Endothelial cell (in vitro differentiated cells): ENCODE data around the gene EML2. TPM values are rescaled to one million over a fixed set of nuclear protein-coding genes. Genes with fewer than 3 reads are reported as not detected.

Source experiments
- DNase-seq: peaks from one replicate; pipeline ENCODE4 v3.0.0; 2021; ENCODE audit warnings: low spot score
- H3K27ac Mint-ChIP-seq: one replicate; pipeline ENCODE4 v1.8.0; 2021; ENCODE audit warnings: mixed read lengths, inconsistent platforms; ENCODE audit not compliant: unreplicated experiment
- H3K27me3 Mint-ChIP-seq: one replicate; pipeline ENCODE4 v1.8.0; 2021; ENCODE audit warnings: mild to moderate bottlenecking, moderate library complexity, mixed read lengths, inconsistent platforms; ENCODE audit not compliant: unreplicated experiment
- H3K36me3 Mint-ChIP-seq: one replicate; pipeline ENCODE4 v1.8.0; 2021; ENCODE audit warnings: mild to moderate bottlenecking, low read depth, mixed read lengths, inconsistent platforms; ENCODE audit not compliant: unreplicated experiment
- H3K4me1 Mint-ChIP-seq: one replicate; pipeline ENCODE4 v1.8.0; 2021; ENCODE audit warnings: mild to moderate bottlenecking, mixed read lengths, inconsistent platforms; ENCODE audit not compliant: unreplicated experiment
- H3K4me3 Mint-ChIP-seq: one replicate; pipeline ENCODE4 v1.8.0; 2021; ENCODE audit warnings: mild to moderate bottlenecking, mixed read lengths, inconsistent platforms; ENCODE audit not compliant: unreplicated experiment
- H3K9me3 Mint-ChIP-seq: one replicate; pipeline ENCODE4 v1.8.0; 2021; ENCODE audit warnings: mixed read lengths, inconsistent platforms; ENCODE audit not compliant: unreplicated experiment
- CTCF ChIP-seq: fragments of 200-600 bp; sonication (generic); IDR thresholded peaks from one replicate; pipeline ENCODE4 v1.5.0; 2021; ENCODE audit warnings: antibody characterized with exemption; ENCODE audit not compliant: unreplicated experiment
- total RNA-seq: library from RNA; stranded (reverse); fragmentation: NEBNext Ultra II Directional; extraction: Animal tissue kit (Norgen Biotek cat#: 25700); gene quantifications from one replicate; pipeline ENCODE4 v1.2.1, GENCODE V29; 2021; ENCODE audit not compliant: unreplicated experiment

EML2 gene
- total RNA-seq, 1 donor from 2014 or later = 20.3 TPM

GRCh38 chr19:45637890-45638667 is 1.1 kb downstream of the EML2 start:
- Mint-ChIP-seq H3K4me1 (peaks cover 20% of the 10 kb centered on the region), H3K27ac (no peak overlapping the region), H3K4me3 (no peak overlapping the region), H3K27me3 (peaks cover 6% of the 10 kb centered on the region), H3K9me3 (no peaks in the 10 kb centered on the region), H3K36me3 (peaks cover 5% of the 10 kb centered on the region)
- no peak for TF ChIP-seq CTCF
- no peak for DNase-seq

- Mint-ChIP-seq H3K4me3 (no peak overlapping the region), H3K27me3 (peaks cover 4% of the 10 kb centered on the region), H3K4me1 (peaks cover 21% of the 10 kb centered on the region), H3K9me3 (no peaks in the 10 kb centered on the region), H3K27ac (no peak overlapping the region), H3K36me3 (peaks cover 5% of the 10 kb centered on the region)
- TF ChIP-seq CTCF = no peak
- DNase-seq = no peak
These were observed 2.3 kb downstream of the EML2 start for GRCh38 chr19:45636902-45637301.

- no peaks in the 10 kb centered on the region for H3K9me3 Mint-ChIP-seq
- DNase-seq = no peak
- no peak for TF ChIP-seq CTCF
- no peak overlapping the region for H3K27ac Mint-ChIP-seq
- H3K27me3 Mint-ChIP-seq = peaks cover 4% of the 10 kb centered on the region
- peaks cover 5% of the 10 kb centered on the region for H3K36me3 Mint-ChIP-seq
- H3K4me3 Mint-ChIP-seq = no peak overlapping the region
- H3K4me1 Mint-ChIP-seq = peaks cover 17% of the 10 kb centered on the region
These were observed 2.9 kb downstream of the EML2 start for GRCh38 chr19:45636275-45636674.

GRCh38 chr19:45632468-45633196 is 6.6 kb downstream of the EML2 start:
- DNase-seq = peak; percentile 91
- Mint-ChIP-seq H3K27me3 (peaks cover 3% of the 10 kb centered on the region), H3K36me3 (no peaks in the 10 kb centered on the region), H3K9me3 (no peaks in the 10 kb centered on the region), H3K27ac (peak overlapping the region; percentile 30), H3K4me3 (peak overlapping the region; percentile 21), H3K4me1 (peaks cover 5% of the 10 kb centered on the region)
- no peak for TF ChIP-seq CTCF

- no peaks in the 10 kb centered on the region for H3K9me3 Mint-ChIP-seq
- DNase-seq = no peak
- TF ChIP-seq CTCF = no peak
- H3K27ac Mint-ChIP-seq = no peak overlapping the region
- peaks cover 3% of the 10 kb centered on the region for H3K36me3 Mint-ChIP-seq
- no peak overlapping the region for H3K4me3 Mint-ChIP-seq
- peaks cover 5% of the 10 kb centered on the region for H3K4me1 Mint-ChIP-seq
- H3K27me3 Mint-ChIP-seq = peaks cover 11% of the 10 kb centered on the region
These were observed 8.7 kb downstream of the EML2 start for GRCh38 chr19:45630463-45630862.
